ENCODE measurements around the gene PROP1. TPM values are rescaled to one million over a fixed set of nuclear protein-coding genes. Genes with fewer than 3 reads are reported as not detected.

PROP1 gene
- polyA plus RNA-seq, 3 donors, result not detected

GRCh38 chr5:177985430-177986040 is 10.5 kb downstream of the PROP1 start:
- no peaks in the 10 kb centered on the region for H3K36me3 ChIP-seq (replicated peaks in 1 of 2; ENCODE audit: control insufficient read depth in 1 of 2, insufficient read depth in 2 of 2, low read length in 2 of 2)
- H3K79me2 ChIP-seq (ENCODE audit: insufficient read depth, low read length), result no peaks in the 10 kb centered on the region
- Mint-ChIP-seq H3K9me3 (peaks cover 0 to 14% (median 1%) of the 10 kb centered on the region in 7 donors), H3K27me3 (ENCODE audit: low read depth in 3 of 3) (peaks cover 60 to 77% (median 70%) of the 10 kb centered on the region in 3 donors), H3K27ac (peak overlapping the region in 1 of 7 donors; percentile 78), H3K4me3 (peak overlapping the region in 1 of 2 donors; percentile 80), H3K36me3 (no peaks in the 10 kb centered on the region), H3K4me1 (no peaks in the 10 kb centered on the region)
- H3K9ac ChIP-seq (ENCODE audit: insufficient read depth, low read length, poor library complexity, severe bottlenecking), result no peak overlapping the region
- 18% methylated on average over 33 of the region's 50 CpGs for WGBS (ENCODE audit: insufficient coverage)
- TF ChIP-seq CTCF (IDR thresholded peaks at IDR 0.05), result no peak
- H2AFZ ChIP-seq (ENCODE audit: insufficient read depth, low read depth, low read length, poor library complexity, severe bottlenecking), result no peak overlapping the region
- H3K27me3 ChIP-seq (ENCODE audit: control insufficient read depth in 2 of 2, insufficient read depth in 2 of 2, low read length in 2 of 2), result peaks cover 16 to 56% of the 10 kb centered on the region in 2 donors
- H3K4me3 ChIP-seq (replicated peaks in 1 of 3; ENCODE audit: low read depth in 2 of 3, low read length in 3 of 3), result no peak overlapping the region
- H3K4me1 ChIP-seq (ENCODE audit: control insufficient read depth in 1 of 2, insufficient read depth in 2 of 2, low read length in 2 of 2), result no peaks in the 10 kb centered on the region
- no peak for DNase-seq
- no peaks in the 10 kb centered on the region for H4K20me1 ChIP-seq (ENCODE audit: insufficient read depth, low read length)
- intact Hi-C loops (cut with micrococcal nuclease), result no loop called here
- H3K4me2 ChIP-seq (replicated peaks; ENCODE audit: extremely low read depth, low read length, poor library complexity, severe bottlenecking), result no peak overlapping the region
- H3K27ac ChIP-seq (ENCODE audit: low read depth in 1 of 2, low read length in 2 of 2), result no peak overlapping the region
- H3K9me3 ChIP-seq (replicated peaks in 1 of 2; ENCODE audit: control insufficient read depth in 1 of 2, insufficient read depth in 1 of 2, low read length in 2 of 2), result peaks cover 0 to 7% of the 10 kb centered on the region in 2 donors

- Histone ChIP-seq H3K79me2 (ENCODE audit: insufficient read depth, low read length) (no peaks in the 10 kb centered on the region), H3K4me2 (replicated peaks; ENCODE audit: extremely low read depth, low read length, poor library complexity, severe bottlenecking) (no peak overlapping the region), H3K36me3 (replicated peaks in 1 of 2; ENCODE audit: control insufficient read depth in 1 of 2, insufficient read depth in 2 of 2, low read length in 2 of 2) (no peaks in the 10 kb centered on the region), H3K27me3 (ENCODE audit: control insufficient read depth in 2 of 2, insufficient read depth in 2 of 2, low read length in 2 of 2) (peaks cover 16 to 56% of the 10 kb centered on the region in 2 donors), H3K4me1 (ENCODE audit: control insufficient read depth in 1 of 2, insufficient read depth in 2 of 2, low read length in 2 of 2) (no peaks in the 10 kb centered on the region), H4K20me1 (ENCODE audit: insufficient read depth, low read length) (no peaks in the 10 kb centered on the region), H3K9me3 (replicated peaks in 1 of 2; ENCODE audit: control insufficient read depth in 1 of 2, insufficient read depth in 1 of 2, low read length in 2 of 2) (peaks cover 0 to 7% of the 10 kb centered on the region in 2 donors), H3K9ac (ENCODE audit: insufficient read depth, low read length, poor library complexity, severe bottlenecking) (no peak overlapping the region), H3K27ac (ENCODE audit: low read depth in 1 of 2, low read length in 2 of 2) (no peak overlapping the region), H3K4me3 (replicated peaks in 1 of 3; ENCODE audit: low read depth in 2 of 3, low read length in 3 of 3) (no peak overlapping the region), H2AFZ (ENCODE audit: insufficient read depth, low read depth, low read length, poor library complexity, severe bottlenecking) (no peak overlapping the region)
- no peak overlapping the region for H3K27ac Mint-ChIP-seq
- H3K4me1 Mint-ChIP-seq, result no peaks in the 10 kb centered on the region
- H3K27me3 Mint-ChIP-seq (ENCODE audit: low read depth in 3 of 3), result peaks cover 60 to 72% (median 70%) of the 10 kb centered on the region in 3 donors
- no peak for TF ChIP-seq CTCF (IDR thresholded peaks at IDR 0.05)
- no peak for DNase-seq
- H3K36me3 Mint-ChIP-seq, result no peaks in the 10 kb centered on the region
- intact Hi-C loops (cut with micrococcal nuclease), result no loop called here
- 2% methylated on average over 47 of the region's 47 CpGs for WGBS (ENCODE audit: insufficient coverage)
- H3K4me3 Mint-ChIP-seq, result peak overlapping the region in 1 of 2 donors; percentile 80
- peaks cover 0 to 18% (median 5%) of the 10 kb centered on the region in 7 donors for H3K9me3 Mint-ChIP-seq
Observed at GRCh38 chr5:177984584-177985206, 11.3 kb downstream of the PROP1 start.

All from CD14-positive monocyte (primary cell).